IMR-90 (cell line): ENCODE data around the gene KCNIP1.

Experiments used
- CEBPB ChIP-seq: IDR thresholded peaks from 2 replicates; pipeline ENCODE4 v1.6.1; 2012; ENCODE audit warnings: low read depth, low read length, improper control_type of control experiment
- CHD1 ChIP-seq: IDR thresholded peaks from 2 replicates; pipeline ENCODE4 v1.6.1; 2012; ENCODE audit warnings: low read depth, low read length, improper control_type of control experiment
- CTCF ChIP-seq: conservative IDR thresholded peaks from 2 replicates; pipeline ENCODE4 v1.5.1; 2012; ENCODE audit warnings: mild to moderate bottlenecking, low read depth, low read length, improper control_type of control experiment
- FOS ChIP-seq: fragments of 150-350 bp; IDR thresholded peaks from 2 replicates; pipeline ENCODE4 v1.6.1; 2016; ENCODE audit warnings: low read depth, low read length
- MAZ ChIP-seq: IDR thresholded peaks from 2 replicates; pipeline ENCODE4 v1.6.1; 2012; ENCODE audit warnings: low read depth, mild to moderate bottlenecking, low read length, improper control_type of control experiment, moderate library complexity, borderline replicate concordance
- MXI1 ChIP-seq: IDR thresholded peaks from 2 replicates; pipeline ENCODE4 v1.6.1; 2012; ENCODE audit warnings: low read depth, mild to moderate bottlenecking, low read length, moderate library complexity, borderline replicate concordance
- POLR2A ChIP-seq: IDR thresholded peaks from 2 replicates; pipeline ENCODE4 v1.6.1; 2012; ENCODE audit warnings: mild to moderate bottlenecking, low read depth, low read length
- RCOR1 ChIP-seq: IDR thresholded peaks from 2 replicates; pipeline ENCODE4 v1.6.1; 2012; ENCODE audit warnings: mild to moderate bottlenecking, low read length, improper control_type of control experiment; ENCODE audit not compliant: insufficient replicate concordance
- SMC3 ChIP-seq: fragments of 150-350 bp; IDR thresholded peaks from 2 replicates; pipeline ENCODE4 v1.6.1; 2016; ENCODE audit warnings: low read depth, mild to moderate bottlenecking, antibody characterized with exemption, low read length, moderate library complexity
- TF ChIP-seq, protein P1 (sequence below): fragments of 150-350 bp; IDR thresholded peaks from 2 replicates; pipeline ENCODE4 v1.6.1; 2017; ENCODE audit warnings: mild to moderate bottlenecking, antibody characterized with exemption, low read length, low read depth

DNA sequence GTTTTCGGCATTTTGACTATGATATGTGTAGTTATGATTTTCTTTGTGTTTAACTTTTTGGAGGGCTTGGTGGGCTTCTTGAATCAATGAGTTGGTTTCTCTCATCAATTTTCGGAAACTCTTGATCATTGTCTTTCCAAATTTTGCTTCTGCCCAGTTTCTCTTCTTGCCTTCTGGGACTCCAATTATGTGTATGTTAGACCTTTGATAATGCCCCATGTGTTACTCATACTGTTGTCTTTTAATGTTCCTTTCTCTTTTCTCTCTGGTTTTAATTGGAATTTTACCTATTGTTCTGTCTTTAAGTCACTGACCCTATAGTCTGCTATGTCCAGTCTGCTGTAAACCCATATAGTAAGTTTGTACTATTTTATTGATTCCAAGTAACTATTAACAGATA lies 41.5 kb downstream of the KCNIP1 start:
- TF ChIP-seq POLR2A (no peak), MAZ (no peak), SMC3 (no peak), CTCF (no peak), FOS (no peak), MXI1 (no peak), CEBPB (no peak), RCOR1 (no peak), CHD1 (no peak)
- TF ChIP-seq, protein P1, sequence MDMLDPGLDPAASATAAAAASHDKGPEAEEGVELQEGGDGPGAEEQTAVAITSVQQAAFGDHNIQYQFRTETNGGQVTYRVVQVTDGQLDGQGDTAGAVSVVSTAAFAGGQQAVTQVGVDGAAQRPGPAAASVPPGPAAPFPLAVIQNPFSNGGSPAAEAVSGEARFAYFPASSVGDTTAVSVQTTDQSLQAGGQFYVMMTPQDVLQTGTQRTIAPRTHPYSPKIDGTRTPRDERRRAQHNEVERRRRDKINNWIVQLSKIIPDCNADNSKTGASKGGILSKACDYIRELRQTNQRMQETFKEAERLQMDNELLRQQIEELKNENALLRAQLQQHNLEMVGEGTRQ = no peak
